ENCODE data around the gene RPS15.

RPS15 gene

DNA sequence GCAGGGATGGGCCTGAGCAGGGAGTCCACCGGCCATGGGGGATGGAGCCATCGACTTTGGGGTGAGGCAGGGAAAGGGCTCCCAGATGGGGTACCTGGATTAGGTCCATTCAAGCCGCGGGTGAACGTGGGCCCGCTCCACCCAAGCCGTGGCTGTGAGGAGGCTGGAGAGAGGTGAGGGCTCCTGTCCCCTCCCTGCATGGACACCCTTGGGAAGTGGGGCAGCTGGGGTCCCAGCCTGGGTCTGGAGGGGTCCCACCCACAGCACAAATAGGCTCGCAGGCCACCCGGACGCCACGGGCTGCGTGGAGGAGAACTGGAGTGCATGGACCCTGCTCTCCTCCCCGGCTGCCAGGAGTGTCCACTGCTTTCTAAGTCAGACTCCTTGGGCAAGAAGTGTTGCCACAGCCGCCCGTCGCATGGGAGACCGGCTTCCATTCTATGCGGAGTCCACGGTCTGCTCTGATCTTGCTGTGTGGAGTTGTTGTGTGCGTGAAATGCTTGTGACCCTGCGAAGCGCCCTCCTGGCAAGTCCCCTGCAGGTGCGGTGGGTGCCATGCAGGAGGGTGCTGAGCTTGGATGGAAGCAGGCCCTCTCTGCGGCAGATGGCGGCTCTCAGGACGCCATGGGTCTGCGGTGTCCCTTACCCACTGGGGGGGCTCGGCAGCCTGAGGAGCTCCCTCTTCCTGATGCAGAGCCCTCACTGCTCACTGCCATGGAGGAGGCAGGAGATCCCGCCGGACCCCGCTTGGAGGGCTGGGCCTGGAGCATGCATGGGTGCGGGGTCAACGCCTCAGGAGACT, 28.8 kb upstream of the RPS15 start:
- TF ChIP-seq, protein P1, sequence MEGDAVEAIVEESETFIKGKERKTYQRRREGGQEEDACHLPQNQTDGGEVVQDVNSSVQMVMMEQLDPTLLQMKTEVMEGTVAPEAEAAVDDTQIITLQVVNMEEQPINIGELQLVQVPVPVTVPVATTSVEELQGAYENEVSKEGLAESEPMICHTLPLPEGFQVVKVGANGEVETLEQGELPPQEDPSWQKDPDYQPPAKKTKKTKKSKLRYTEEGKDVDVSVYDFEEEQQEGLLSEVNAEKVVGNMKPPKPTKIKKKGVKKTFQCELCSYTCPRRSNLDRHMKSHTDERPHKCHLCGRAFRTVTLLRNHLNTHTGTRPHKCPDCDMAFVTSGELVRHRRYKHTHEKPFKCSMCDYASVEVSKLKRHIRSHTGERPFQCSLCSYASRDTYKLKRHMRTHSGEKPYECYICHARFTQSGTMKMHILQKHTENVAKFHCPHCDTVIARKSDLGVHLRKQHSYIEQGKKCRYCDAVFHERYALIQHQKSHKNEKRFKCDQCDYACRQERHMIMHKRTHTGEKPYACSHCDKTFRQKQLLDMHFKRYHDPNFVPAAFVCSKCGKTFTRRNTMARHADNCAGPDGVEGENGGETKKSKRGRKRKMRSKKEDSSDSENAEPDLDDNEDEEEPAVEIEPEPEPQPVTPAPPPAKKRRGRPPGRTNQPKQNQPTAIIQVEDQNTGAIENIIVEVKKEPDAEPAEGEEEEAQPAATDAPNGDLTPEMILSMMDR (IDR thresholded peaks at IDR 0.05; ENCODE audit: low read depth, low read length, missing control alignments): no peak
- DNase-seq (ENCODE audit: extremely low read depth, low read depth): no peak
- peak overlapping the region; percentile 70 for H3K4me3 ChIP-seq (replicated peaks; ENCODE audit: low read depth, low read length)

DNA sequence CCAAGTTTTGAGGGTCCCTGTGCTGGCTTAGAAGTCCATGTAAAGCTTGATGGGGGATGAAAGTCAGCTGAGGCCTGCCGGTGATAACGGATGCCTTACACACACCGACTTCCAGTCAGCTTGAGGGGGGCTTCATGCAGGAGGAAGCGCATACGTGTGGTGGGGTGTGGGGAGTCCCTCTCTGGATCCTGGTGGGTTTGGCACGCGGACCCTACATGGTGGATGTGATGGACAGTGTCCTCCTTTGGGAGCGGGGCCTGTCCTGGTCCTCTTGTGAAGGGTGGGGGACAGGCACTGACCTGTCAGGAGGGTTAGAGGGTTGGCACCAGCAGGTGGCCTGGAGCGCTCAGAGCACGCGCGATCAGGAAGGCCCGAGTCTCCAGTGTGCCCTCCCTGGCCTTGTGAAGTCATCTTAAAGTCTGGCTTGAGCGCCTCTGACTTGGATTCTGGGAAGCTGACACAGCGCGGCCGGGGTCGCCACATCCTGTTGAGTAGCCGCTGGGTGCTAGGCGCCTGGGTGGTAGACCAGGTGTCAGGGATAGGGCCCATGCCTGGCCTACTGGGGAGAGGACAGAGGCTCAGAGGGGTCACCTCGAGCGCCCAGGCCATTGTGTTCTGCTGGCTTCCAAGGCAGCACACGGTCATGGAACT, 27.9 kb upstream of the RPS15 start:
- H3K4me3 ChIP-seq (replicated peaks; ENCODE audit: low read depth, low read length): peak overlapping the region; percentile 70
- TF ChIP-seq, protein P1 (IDR thresholded peaks at IDR 0.05; ENCODE audit: low read depth, low read length, missing control alignments): no peak
- DNase-seq (ENCODE audit: extremely low read depth, low read depth): no peak

DNA sequence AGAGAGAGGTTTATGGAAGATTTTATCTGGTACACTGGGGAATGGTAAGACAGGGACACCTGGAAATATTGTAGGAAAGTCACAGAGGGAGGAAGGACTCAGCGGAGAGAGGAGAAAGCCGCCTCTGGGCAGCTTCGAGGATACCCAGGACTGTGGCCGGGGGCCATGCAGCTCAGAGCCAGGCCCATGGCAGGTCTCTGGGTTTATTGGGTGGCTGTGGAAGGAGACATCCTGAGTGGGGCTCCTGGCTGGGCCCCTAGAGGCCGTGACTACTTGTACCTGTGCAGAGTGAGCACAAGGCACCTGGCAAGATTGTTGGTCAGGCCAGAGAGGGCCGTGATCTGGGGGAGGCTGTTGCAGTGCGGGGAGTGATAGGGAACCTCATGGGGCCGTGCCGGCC, 27.4 kb upstream of the RPS15 start:
- no peak for DNase-seq (ENCODE audit: extremely low read depth, low read depth)
- peak overlapping the region; percentile 70 for H3K4me3 ChIP-seq (replicated peaks; ENCODE audit: low read depth, low read length)
- TF ChIP-seq, protein P1 (IDR thresholded peaks at IDR 0.05; ENCODE audit: low read depth, low read length, missing control alignments): no peak

DNA sequence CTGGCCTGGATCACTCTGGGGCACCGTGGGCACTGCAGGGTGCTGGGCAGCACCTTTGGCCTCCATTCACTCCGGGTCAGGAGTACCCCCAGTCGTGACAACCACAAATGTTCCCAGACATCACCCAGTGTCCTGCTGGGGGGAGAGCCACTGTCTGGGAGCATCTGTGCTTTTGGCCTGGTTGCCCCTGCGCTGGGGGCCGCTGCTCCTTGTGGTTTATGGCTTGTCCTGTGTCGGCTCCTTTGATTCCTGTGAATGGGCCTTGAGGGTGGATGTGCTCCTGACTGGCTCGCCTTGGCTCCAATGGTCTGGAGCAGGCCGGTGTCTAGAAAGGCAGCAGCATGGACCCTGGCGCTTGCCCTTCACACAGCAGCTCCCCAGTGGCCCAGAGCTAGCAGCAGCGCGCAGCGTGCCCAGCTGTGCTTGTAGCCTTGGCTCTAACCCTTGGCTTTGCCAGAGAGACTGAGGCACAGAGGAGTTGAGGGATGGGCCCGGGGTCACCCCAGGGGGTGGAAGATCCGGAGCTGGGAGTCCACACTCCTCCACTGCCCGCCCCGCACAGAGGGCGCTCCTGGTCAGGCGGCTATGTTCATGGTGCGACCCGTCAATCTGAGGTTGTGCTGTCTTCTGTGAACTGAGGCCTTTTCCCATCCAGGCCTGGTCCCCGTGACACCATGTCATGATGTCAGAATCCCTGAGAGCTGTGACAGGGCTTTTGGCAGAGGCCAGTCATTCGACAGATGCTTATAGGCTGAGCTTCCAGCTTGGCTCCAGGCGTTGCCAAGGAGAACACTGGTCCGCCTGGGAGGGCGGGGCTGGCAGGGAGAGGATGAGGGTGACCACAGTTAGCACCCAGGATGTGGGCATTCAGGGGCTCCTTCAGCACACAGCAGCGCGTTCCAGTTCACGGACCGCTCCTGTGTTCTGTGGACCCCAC, 26.7 kb upstream of the RPS15 start:
- no peak for DNase-seq (ENCODE audit: extremely low read depth, low read depth)
- peak overlapping the region; percentile 70 for H3K4me3 ChIP-seq (replicated peaks; ENCODE audit: low read depth, low read length)

DNA sequence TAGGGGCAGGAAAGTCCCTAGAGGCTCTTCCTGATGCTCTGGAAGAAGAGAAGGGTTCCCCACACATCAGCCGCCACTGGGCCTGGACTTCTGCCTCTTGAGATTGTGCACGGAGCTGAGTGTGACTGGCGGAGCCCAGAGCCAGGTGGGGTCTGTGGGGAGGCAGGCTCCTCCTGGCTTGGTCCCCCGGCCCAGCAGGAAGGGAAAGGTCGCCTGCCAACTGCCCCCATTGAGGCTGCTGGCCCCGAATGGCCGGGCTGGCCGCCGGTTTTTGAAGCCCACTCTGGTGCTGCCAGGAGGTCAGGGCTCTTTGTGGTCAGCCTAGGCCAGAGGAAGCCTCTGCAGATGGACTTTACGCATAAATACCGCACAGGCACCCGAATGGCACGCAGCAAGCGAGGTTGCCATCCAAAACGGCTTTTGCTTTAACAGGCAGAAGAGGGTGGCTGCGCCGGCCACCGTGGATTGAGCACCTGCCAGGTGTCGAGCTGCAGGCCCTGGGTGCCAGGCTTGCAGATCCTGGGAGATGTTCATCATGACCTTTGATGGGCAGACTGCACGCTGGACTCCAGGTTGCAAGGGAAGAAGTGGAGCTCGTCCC, 25.8 kb upstream of the RPS15 start:
- DNase-seq (ENCODE audit: extremely low read depth, low read depth): no peak
- no peak overlapping the region for H3K4me3 ChIP-seq (replicated peaks; ENCODE audit: low read depth, low read length)
- TF ChIP-seq, protein P1 (IDR thresholded peaks at IDR 0.05; ENCODE audit: low read depth, low read length, missing control alignments): no peak

More for the DNA sequence above, 26.7 kb upstream of the RPS15 start:
- TF ChIP-seq, protein P1 (IDR thresholded peaks at IDR 0.05; ENCODE audit: low read depth, low read length, missing control alignments): no peak
